Astrocyte (in vitro differentiated cells and primary cell): Measurements from ENCODE around the gene DNMT1.

ENCODE experiments used
- EZH2 ChIP-seq: IDR thresholded peaks from 2 replicates; pipeline ENCODE4 v1.6.1; 2012; ENCODE audit warnings: mild to moderate bottlenecking, low read length, inconsistent platforms; ENCODE audit not compliant: insufficient read depth
- TF ChIP-seq, protein P1 (sequence below): IDR thresholded peaks from 2 replicates; pipeline ENCODE4 v1.5.1; 2011; ENCODE audit warnings: low read depth, mild to moderate bottlenecking, inconsistent platforms, low read length, moderate library complexity; ENCODE audit not compliant: insufficient read depth

DNA sequence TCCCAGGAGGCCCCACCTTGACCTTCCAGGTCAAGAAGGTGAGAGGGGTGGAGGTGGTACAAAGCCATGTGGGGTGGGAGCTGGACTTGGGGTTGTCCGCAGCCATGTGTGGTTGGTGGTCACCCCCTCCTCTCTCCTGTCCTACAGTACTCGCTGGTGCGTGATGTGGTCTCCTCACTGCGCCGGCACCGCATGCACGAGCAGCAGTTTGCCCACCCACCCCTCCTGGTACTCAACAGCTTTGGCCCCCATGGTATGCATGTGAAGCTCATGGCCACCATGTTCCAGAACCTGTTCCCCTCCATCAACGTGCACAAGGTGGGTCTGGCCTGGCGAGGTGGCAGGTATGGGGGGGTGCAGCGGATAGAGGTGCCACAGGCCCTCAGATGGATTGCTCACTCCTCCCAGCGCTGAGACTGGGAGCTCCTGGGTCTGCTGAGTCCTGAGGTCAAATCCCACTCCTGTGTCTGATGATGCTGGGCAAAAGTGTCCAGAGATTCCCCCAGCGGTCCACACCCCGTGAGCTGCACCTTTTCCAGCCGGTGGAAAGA is 86.9 kb downstream of the DNMT1 start:
- TF ChIP-seq, protein P1, sequence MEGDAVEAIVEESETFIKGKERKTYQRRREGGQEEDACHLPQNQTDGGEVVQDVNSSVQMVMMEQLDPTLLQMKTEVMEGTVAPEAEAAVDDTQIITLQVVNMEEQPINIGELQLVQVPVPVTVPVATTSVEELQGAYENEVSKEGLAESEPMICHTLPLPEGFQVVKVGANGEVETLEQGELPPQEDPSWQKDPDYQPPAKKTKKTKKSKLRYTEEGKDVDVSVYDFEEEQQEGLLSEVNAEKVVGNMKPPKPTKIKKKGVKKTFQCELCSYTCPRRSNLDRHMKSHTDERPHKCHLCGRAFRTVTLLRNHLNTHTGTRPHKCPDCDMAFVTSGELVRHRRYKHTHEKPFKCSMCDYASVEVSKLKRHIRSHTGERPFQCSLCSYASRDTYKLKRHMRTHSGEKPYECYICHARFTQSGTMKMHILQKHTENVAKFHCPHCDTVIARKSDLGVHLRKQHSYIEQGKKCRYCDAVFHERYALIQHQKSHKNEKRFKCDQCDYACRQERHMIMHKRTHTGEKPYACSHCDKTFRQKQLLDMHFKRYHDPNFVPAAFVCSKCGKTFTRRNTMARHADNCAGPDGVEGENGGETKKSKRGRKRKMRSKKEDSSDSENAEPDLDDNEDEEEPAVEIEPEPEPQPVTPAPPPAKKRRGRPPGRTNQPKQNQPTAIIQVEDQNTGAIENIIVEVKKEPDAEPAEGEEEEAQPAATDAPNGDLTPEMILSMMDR: no peak
- no peak for TF ChIP-seq EZH2
